GM18517 (cell line): Measurements from ENCODE around the gene UNC45A.

Experiments
- ATAC-seq: cut with Tn5 transposase; IDR thresholded peaks from one replicate; pipeline ENCODE4 v1.9.1; 2021; ENCODE audit warnings: mild to moderate bottlenecking, moderate library complexity; ENCODE audit not compliant: unreplicated experiment

Gene UNC45A

GRCh38 chr15:90998737-90999136 lies 63.7 kb downstream of the UNC45A start:
- ATAC-seq: no peak

GRCh38 chr15:91001209-91001608 lies 66.1 kb downstream of the UNC45A start:
- ATAC-seq: no peak
